Right cardiac atrium (tissue), 5 donors: Measurements from ENCODE around the gene ATXN10. TPM values are rescaled to one million over a fixed set of nuclear protein-coding genes. Genes with fewer than 3 reads are reported as not detected.

Experiments used
- ATAC-seq, 2 donors: fragments of 200-7000 bp; cut with Tn5 transposase; one replicate each; pipeline versions ENCODE4 v1.8.0 to v1.9.1; 2020; ENCODE audit warnings: moderate library complexity in 2 of 2, mild to moderate bottlenecking in 1 of 2
- DNase-seq, 3 donors: peaks; one replicate each; pipeline ENCODE4 v3.0.0-alpha.2; 2020
- H3K27ac ChIP-seq: one replicate; pipeline ENCODE4 v1.5.1; 2013; ENCODE audit warnings: mild to moderate bottlenecking, low read length, control low read depth, moderate library complexity
- H3K27me3 ChIP-seq: one replicate; pipeline ENCODE4 v1.6.1; 2013; ENCODE audit not compliant: control insufficient read depth, insufficient read depth
- H3K4me1 ChIP-seq: one replicate; pipeline ENCODE4 v1.6.1; 2013; ENCODE audit warnings: low read length; ENCODE audit not compliant: control insufficient read depth, insufficient read depth
- H3K4me3 ChIP-seq: one replicate; pipeline ENCODE4 v1.5.1; 2013; ENCODE audit warnings: low read length, control low read depth
- H3K9me3 ChIP-seq: one replicate; pipeline ENCODE4 v1.6.1; 2013; ENCODE audit warnings: low read length; ENCODE audit not compliant: control insufficient read depth
- WGBS: extraction: QIAGEN DNeasy Blood & Tissue Kit; methylation state at CpG from one replicate; pipeline ENCODE4 v1.1.7; 2013; 5-methylcytosine and 5-hydroxymethylcytosine counted together
- intact Hi-C, 4 donors: fragments of 100-400 bp; cut with DNase I; formaldehyde crosslinking; loops; one replicate each; pipeline versions ENCODE4 v1.11.0 to v1.14.0; 2022 to 2023
- polyA plus RNA-seq: library from polyadenylated mRNA; stranded (reverse); fragments of 200-250 nt; gene quantifications from one replicate; pipeline ENCODE4 v1.2.3, GENCODE V29; 2013
- total RNA-seq, 4 donors: library from RNA; stranded (reverse); fragmentation: NEBNext Ultra II Directional; extraction: Animal tissue kit (Norgen Biotek cat#: 25700); gene quantifications; one replicate each; pipeline ENCODE4 v1.2.1, GENCODE V29; 2021
- donor health status: healthy with polysubstance abuse.
- donor health status: DM: no; HTN: yes; CAD: no.
- donor health status: DM: no; HTN: no; CAD: no.
- donor health status: DM: no; HTN: yes; CAD: no; lungs with severe emphysema.
- donor health status: DM: yes; HTN: yes; CAD: no.

The ATXN10 gene
- total and polyA plus RNA-seq, 5 donors, result 96.6 to 176 (median 147) TPM

DNA sequence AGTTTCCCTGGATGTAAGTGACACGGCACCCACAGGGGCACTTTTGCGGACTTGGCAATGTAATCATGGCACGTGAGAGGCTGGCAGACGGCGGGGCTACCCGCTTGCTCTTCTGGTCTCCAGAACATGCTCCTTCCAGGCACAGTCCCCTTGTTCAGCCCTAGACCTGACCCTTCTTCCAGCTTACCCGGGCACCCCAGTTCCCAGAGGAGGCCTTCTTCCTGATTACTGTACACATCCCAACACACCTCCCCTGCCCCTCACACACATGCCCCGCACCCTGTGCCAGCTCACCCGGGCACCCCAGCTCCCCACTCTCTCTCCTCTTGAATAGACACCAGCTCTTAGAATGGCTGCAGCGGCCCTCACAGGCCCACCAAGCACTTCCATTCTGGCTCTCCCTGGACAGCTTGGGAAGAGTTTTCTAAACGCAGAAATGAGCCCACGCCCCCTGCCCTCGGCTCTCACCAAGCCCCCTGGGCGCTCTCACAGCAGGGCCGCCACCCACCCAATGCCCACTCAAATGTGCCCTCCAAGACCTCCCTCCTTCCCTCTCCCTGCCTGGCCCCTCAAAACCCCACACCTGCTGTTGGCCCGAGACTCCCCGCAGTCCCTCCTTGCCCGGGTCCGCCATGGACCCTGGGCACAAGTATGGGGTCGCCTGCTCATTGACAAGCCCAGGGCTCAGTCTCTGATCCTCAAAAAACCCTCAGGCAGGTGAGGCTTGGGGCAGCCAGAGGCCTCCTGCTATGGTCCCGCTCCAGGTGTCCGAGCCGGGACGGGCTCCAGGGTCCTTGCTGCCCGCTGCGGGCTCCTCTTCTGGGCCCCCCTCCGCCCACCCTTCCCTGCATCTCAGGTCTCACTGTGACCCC is 216.8 kb downstream of the ATXN10 start:
- H3K4me3 ChIP-seq, result no peak overlapping the region
- H3K9me3 ChIP-seq, result no peaks in the 10 kb centered on the region
- ATAC-seq, result no peak
- intact Hi-C loops, result no loop called here
- no peaks in the 10 kb centered on the region for H3K4me1 ChIP-seq
- H3K27ac ChIP-seq, result no peak overlapping the region
- WGBS, result 93% methylated on average over 27 of the region's 27 CpGs
- DNase-seq, result peak; percentile 14 to 36 (median 24)
- no peaks in the 10 kb centered on the region for H3K27me3 ChIP-seq

DNA sequence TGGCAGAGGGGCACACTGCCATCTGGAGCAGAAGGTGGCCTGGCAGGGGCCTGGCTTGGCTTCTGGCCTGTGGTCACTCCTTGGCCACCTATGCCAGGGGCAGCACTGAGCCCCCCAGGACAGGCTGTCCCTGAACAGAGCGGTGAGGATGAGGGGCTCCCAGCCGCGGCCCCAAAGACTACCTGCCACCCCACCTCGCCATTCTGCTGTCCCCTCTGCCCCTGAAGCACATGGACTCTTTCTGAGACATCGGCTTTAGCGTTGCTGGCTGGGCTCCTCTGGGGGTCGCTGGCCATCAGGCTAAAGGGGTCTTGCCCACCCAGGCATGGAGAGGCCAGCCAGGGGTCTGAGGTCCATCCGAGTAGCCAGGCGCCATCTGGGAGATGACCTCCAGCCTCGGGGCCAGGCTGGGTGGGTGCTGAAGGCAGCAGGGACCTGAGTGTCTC is 217.5 kb downstream of the ATXN10 start:
- Histone ChIP-seq H3K27me3 (no peaks in the 10 kb centered on the region), H3K4me3 (no peak overlapping the region), H3K4me1 (no peaks in the 10 kb centered on the region), H3K9me3 (no peaks in the 10 kb centered on the region), H3K27ac (no peak overlapping the region)
- DNase-seq, result peak in 2 of 3 donors; percentile 38 to 54
- ATAC-seq, result no peak
- WGBS, result 82% methylated on average over 10 of the region's 10 CpGs
- intact Hi-C loops, result no loop called here

DNA sequence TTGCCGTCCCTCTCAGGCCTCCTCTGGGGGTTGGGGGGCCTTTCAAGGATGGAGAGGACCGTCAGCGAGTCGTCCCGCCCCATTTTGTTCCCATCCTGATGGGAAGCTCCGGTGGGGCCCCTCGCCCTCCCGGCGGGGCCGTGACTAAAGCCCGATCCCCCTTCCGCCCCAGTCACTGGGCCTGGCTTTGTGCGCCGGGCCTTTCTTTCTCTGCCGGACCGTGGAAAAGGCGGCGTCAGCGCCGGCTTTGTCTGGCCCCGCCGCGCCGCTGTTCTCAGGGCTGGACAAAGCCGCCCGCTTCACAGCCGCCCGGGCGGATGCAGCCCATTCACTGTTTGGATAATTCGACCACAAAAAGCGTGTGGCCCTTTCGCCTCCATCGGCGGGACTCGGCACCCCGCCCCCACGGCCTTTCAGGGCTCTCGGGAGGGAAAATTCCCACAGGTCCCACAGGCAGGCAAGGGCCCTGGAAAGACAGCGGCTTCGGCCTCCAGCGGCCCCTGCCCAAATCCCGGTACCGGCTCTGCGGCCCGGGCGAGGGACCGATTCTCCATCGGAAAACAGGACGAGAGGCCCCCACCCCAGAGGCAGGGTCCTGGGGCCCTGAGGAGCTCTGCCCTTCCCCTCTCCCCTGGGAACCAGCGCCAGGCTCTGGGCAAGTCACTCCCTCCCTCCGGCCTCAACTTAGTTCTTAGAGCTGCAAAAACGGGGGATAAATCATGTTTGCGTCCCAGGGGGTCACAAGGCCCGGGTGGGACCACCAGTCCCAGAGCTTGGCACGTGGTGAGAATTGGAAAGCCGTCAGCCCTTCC is 218.1 kb downstream of the ATXN10 start:
- Histone ChIP-seq H3K27me3 (no peaks in the 10 kb centered on the region), H3K4me1 (no peaks in the 10 kb centered on the region), H3K27ac (no peak overlapping the region), H3K4me3 (no peak overlapping the region), H3K9me3 (no peaks in the 10 kb centered on the region)
- ATAC-seq, result no peak
- peak in 2 of 3 donors; percentile 38 to 47 for DNase-seq
- intact Hi-C loops, result no loop called here
- 29% methylated on average over 56 of the region's 56 CpGs for WGBS

DNA sequence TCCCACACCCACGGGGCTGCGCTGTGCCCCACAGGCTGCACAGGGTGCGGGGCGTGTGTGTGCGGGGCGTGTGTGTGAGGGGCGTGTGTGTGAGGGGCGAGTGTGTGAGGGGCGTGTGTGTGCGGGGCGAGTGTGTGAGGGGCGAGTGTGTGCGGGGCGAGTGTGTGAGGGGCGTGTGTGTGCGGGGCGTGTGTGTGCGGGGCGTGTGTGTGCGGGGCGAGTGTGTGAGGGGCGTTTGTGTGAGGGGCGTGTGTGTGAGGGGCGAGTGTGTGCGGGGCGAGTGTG is 218.7 kb downstream of the ATXN10 start:
- ATAC-seq (no peak), DNase-seq (no peak)
- intact Hi-C loops, result no loop called here
- Histone ChIP-seq H3K4me3 (no peak overlapping the region), H3K27ac (no peak overlapping the region), H3K4me1 (no peaks in the 10 kb centered on the region), H3K27me3 (no peaks in the 10 kb centered on the region), H3K9me3 (no peaks in the 10 kb centered on the region)
- WGBS, result 96% methylated on average over 26 of the region's 26 CpGs

DNA sequence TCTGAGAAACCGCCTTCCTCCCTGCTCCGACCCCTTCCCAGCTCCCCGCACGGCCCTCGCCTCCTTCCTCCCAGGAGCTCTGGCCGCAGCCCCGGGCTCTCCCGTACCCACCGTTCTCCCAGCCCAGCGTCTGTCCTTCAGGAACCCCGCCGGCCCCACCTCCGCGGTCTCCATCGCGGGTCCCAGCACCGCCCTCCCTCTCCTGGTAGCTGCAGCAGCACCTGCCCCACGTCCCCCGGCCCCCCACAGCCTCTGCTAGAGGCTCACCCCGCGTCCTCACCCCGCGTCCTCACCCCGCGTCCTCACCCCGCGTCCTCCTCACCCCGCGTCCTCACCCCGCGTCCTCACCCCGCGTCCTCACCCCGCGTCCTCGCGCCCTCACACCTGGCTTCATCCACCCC is 219.4 kb downstream of the ATXN10 start:
- Histone ChIP-seq H3K27ac (no peak overlapping the region), H3K4me3 (no peak overlapping the region), H3K4me1 (no peaks in the 10 kb centered on the region), H3K9me3 (no peaks in the 10 kb centered on the region), H3K27me3 (no peaks in the 10 kb centered on the region)
- intact Hi-C loops, result no loop called here
- ATAC-seq, result no peak
- WGBS, result 79% methylated on average over 37 of the region's 37 CpGs
- peak in 2 of 3 donors; percentile 36 to 55 for DNase-seq

DNA sequence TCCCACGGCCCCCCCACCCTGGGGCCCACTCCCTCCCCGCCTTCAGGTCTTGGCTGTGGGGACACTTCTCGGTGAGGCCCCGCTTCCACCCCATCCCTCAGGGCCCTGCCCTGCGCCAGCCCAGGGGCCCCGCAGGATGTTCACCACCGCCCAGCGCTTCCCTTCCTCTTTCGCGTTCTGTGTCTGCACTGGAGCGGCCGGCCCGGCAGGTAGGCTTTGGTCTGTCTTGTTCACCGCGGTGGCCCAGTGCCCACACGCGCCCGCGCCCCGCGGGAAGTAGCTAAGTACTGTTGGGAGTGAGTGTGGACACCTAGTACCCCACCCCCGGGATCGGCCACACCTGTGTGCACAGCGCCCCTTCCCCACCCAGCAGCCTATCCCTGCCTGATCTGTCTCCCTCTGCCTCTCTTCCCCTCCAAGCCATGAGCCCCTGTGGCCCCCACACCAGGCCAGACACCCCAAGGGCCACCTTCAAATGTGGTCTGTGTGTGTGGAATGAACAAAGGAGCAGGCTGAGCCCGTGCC is 219.9 kb downstream of the ATXN10 start:
- intact Hi-C loops, result no loop called here
- ATAC-seq, result peak; percentile 6 to 14
- Histone ChIP-seq H3K27me3 (no peaks in the 10 kb centered on the region), H3K27ac (no peak overlapping the region), H3K4me3 (no peak overlapping the region), H3K9me3 (no peaks in the 10 kb centered on the region), H3K4me1 (no peaks in the 10 kb centered on the region)
- DNase-seq, result peak in 2 of 3 donors; percentile 20 to 47
- WGBS, result 74% methylated on average over 25 of the region's 25 CpGs

DNA sequence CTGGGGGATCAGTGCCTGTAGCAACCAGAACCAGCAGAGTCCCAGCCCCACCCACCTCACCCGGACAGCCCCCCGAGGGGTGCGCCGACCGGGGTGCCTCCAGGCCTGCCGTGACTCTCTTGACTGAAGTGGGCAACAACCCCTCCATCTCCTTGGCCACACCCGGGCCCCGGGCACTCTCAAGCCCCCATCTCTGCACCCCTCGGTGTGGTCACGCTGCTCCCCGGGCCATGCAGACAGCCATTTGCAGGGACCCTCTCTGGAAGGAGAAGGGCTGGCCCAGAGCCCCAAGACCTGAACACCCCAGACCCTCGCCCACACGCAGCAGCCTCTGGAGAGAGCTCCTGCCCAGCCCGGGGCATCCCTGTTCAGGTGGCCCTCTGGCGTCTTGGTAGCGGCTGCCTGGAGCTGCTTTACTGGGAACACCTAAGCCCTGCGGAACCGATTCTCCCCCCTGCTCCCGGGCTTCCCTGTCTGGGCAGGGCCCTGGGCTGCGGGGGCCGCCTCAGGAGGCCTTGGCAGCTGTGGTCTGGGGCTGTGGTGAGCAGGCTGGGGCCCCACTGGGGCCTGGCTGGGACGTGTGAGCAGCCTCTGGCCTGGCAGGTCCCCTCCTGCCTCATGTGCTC is 220.5 kb downstream of the ATXN10 start:
- no peaks in the 10 kb centered on the region for H3K27me3 ChIP-seq
- peak in 1 of 2 donors; percentile 5 for ATAC-seq

DNA sequence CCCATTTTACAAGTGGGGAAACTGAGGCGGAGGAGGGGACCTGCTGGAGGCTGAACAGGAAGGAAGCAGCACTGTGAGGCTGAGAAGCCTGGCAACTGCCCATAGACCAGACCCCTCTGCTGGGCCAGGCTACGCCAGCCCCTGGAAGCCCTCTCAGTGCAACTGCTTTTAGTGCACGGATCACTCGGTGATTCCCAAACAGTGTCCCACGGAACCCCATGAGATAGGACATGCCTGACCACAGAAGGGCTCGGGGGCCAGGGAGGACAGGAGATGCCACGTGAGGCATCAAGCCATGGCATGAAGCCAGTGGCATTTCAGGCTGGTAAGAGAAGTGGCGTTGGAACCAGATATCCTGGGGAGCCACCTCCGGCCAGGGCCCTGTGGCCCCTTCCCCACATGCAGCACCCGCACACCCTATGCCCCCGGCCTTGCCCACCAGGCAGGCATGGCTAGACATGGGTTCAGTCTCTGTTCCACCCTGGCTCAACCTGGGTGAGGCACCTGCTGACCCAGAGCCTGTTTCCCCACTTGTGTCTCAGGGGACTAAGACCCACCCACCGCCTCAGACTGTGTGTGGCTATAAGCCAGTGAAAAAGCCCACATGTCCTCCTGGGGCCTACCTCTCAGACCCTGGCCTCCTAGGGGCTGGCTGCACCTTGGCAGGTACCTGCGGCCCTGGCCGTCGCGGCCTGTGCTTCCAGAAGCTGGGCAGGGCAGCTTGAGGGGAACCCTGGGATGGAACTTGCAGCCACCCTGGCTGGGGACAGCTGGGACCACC is 221.2 kb downstream of the ATXN10 start:
- WGBS, result 75% methylated on average over 16 of the region's 16 CpGs
- intact Hi-C loops, result no loop called here
- Histone ChIP-seq H3K9me3 (no peaks in the 10 kb centered on the region), H3K4me3 (no peak overlapping the region), H3K4me1 (no peaks in the 10 kb centered on the region), H3K27ac (no peak overlapping the region), H3K27me3 (no peaks in the 10 kb centered on the region)
- DNase-seq (peak; percentile 11 to 43 (median 38)), ATAC-seq (no peak)

More for the DNA sequence above, 220.5 kb downstream of the ATXN10 start:
- Histone ChIP-seq H3K9me3 (no peaks in the 10 kb centered on the region), H3K4me1 (no peaks in the 10 kb centered on the region), H3K4me3 (no peak overlapping the region), H3K27ac (no peak overlapping the region)
- WGBS, result 79% methylated on average over 22 of the region's 22 CpGs
- intact Hi-C loops, result no loop called here
- peak in 2 of 3 donors; percentile 34 to 43 for DNase-seq

DNA sequence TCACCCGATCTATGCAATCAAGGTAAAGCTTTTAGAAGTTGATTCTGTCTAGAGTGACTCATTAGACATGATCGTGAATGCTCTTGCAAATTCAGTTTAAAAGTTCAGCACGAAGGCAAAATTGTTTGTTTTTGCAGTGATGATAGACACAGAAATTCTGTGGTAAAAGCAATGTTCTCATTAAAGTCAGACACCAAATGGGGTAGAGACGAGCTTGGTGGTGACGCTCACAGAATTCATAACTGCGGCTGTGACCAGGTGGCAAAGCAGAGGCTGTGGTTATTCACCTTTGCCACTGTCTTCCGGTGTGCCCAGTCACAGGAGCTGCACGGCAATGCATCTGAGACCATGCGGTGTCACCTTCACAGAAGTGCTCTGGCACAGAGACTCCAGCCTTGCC is 221.9 kb downstream of the ATXN10 start:
- DNase-seq (peak in 1 of 3 donors; percentile 20), ATAC-seq (no peak)
- Histone ChIP-seq H3K27me3 (no peaks in the 10 kb centered on the region), H3K27ac (no peak overlapping the region), H3K4me1 (no peaks in the 10 kb centered on the region), H3K9me3 (no peaks in the 10 kb centered on the region), H3K4me3 (no peak overlapping the region)
- intact Hi-C loops, result no loop called here
- WGBS, result 72% methylated on average over 9 of the region's 9 CpGs
